GM12878 (cell line): ENCODE measurements around the gene FAM221B. TPM values are rescaled to one million over a fixed set of nuclear protein-coding genes. Genes with fewer than 3 reads are reported as not detected.

Experiments
- ATAC-seq: fragments of 200-7000 bp; cut with Tn5 transposase; 3 replicates; pipeline ENCODE4 v1.9.1; 2020; ENCODE audit warnings: mild to moderate bottlenecking, moderate library complexity
- BruUV-seq: library from RNA; stranded (reverse); fragments of 400-500 nt; replicated peaks from 2 replicates; lab custom pipeline; 2021; lab: Mats Ljungman, UMichigan
- CTCF ChIA-PET: fragments of 300-600 bp; sonication (Branson Sonifier 250); formaldehyde crosslinking; extraction: SDS; loops from one replicate; lab custom pipeline; 2021; ENCODE audit warnings: inconsistent platforms; lab: Yijun Ruan, JAX
- POLR2A ChIA-PET: fragments of 350-600 bp; formaldehyde crosslinking; extraction: SDS; loops from one replicate; lab custom pipeline; 2021; ENCODE audit warnings: inconsistent platforms; lab: Charles Lee
- RAD21 ChIA-PET: fragments of 300-600 bp; sonication (Branson Sonifier 250); formaldehyde crosslinking; loops from one replicate; lab custom pipeline; 2023; ENCODE audit warnings: antibody characterized with exemption; ENCODE audit not compliant: unreplicated experiment; lab: Charles Lee
- SMC1A ChIA-PET: fragments of 300-600 bp; sonication (Branson Sonifier 250); formaldehyde crosslinking; loops from one replicate; lab custom pipeline; 2023; ENCODE audit not compliant: unreplicated experiment, uncharacterized antibody; lab: Charles Lee
- DNase-seq: peaks from one replicate; pipeline ENCODE4 v3.0.0-alpha.2; 2011; ENCODE audit warnings: low read depth, low spot score
- FAIRE-seq: peaks from 3 replicates; lab custom pipeline; 2011; peaks lifted over from hg19 to GRCh38; lab: Jason Lieb, UNC
- H2AFZ ChIP-seq: 2 replicates; pipeline ENCODE4 v1.6.0; 2011; ENCODE audit warnings: low read depth, low read length, control low read depth; ENCODE audit not compliant: control insufficient read depth
- H3K27ac ChIP-seq: 2 replicates; pipeline ENCODE4 v1.5.1; 2011; ENCODE audit warnings: control low read depth; ENCODE audit not compliant: control insufficient read depth, insufficient read depth
- H3K27me3 ChIP-seq, 2 experiments: replicated peaks in 1 of 2; 2 replicates each; pipeline versions ENCODE4 v1.6.0 to v1.6.1; 2011; ENCODE audit warnings: low read length in 1 of 2; ENCODE audit not compliant: control insufficient read depth in 2 of 2, insufficient read depth in 2 of 2
- H3K36me3 ChIP-seq, 2 experiments: 2 replicates each; pipeline ENCODE4 v1.5.1; 2011; ENCODE audit warnings: low read length in 1 of 2; ENCODE audit not compliant: control insufficient read depth in 2 of 2, insufficient read depth in 2 of 2
- H3K4me1 ChIP-seq: 2 replicates; pipeline ENCODE4 v1.6.1; 2011; ENCODE audit warnings: mild to moderate bottlenecking, low read length, moderate library complexity, mixed read lengths; ENCODE audit not compliant: control insufficient read depth, insufficient read depth
- H3K4me2 ChIP-seq: 2 replicates; pipeline ENCODE4 v1.6.0; 2011; ENCODE audit warnings: control low read depth; ENCODE audit not compliant: control insufficient read depth, insufficient read depth
- H3K4me3 ChIP-seq: fragments of 200-600 bp; sonication (generic); 2 replicates; pipeline ENCODE4 v1.5.1; 2016
- H3K79me2 ChIP-seq: 2 replicates; pipeline ENCODE4 v1.6.0; 2011; ENCODE audit warnings: low read length; ENCODE audit not compliant: control insufficient read depth, insufficient read depth
- H3K9ac ChIP-seq: 2 replicates; pipeline ENCODE4 v1.8.0; 2011; ENCODE audit warnings: low read length, control low read depth, mixed read lengths; ENCODE audit not compliant: control insufficient read depth, insufficient read depth
- H3K9me3 ChIP-seq: replicated peaks from 3 replicates; pipeline ENCODE4 v1.5.1; 2011; ENCODE audit warnings: mild to moderate bottlenecking, low read length; ENCODE audit not compliant: control insufficient read depth, insufficient read depth
- H4K20me1 ChIP-seq: 2 replicates; pipeline ENCODE4 v1.6.0; 2011; ENCODE audit not compliant: control insufficient read depth, insufficient read depth
- KAT2A ChIP-seq: conservative IDR thresholded peaks from 2 replicates; pipeline ENCODE4 v1.6.1; 2011; ENCODE audit warnings: low read depth, low read length; ENCODE audit not compliant: control insufficient read depth
- MEF2B ChIP-seq: fragments of 450-650 bp; IDR thresholded peaks from 2 replicates; pipeline ENCODE4 v1.6.1; 2018; ENCODE audit warnings: mild to moderate bottlenecking, moderate library complexity; ENCODE audit not compliant: partially characterized antibody, poor library complexity, severe bottlenecking
- POLR2AphosphoS5 ChIP-seq: IDR thresholded peaks from 2 replicates; pipeline ENCODE4 v1.6.1; 2011; ENCODE audit warnings: mild to moderate bottlenecking, low read length, inconsistent platforms
- USF1 ChIP-seq: IDR thresholded peaks from 2 replicates; pipeline ENCODE4 v1.6.1; 2011; ENCODE audit warnings: borderline replicate concordance, low read depth, mild to moderate bottlenecking, moderate library complexity, mixed read lengths, low read length; ENCODE audit not compliant: insufficient read depth; ENCODE audit errors: extremely low read length
- WGBS: methylation state at CpG from one replicate; pipeline ENCODE4 v1.1.6; 2016; ENCODE audit warnings: low lambda C conversion rate; ENCODE audit not compliant: insufficient replicate concordance, insufficient coverage; ENCODE audit errors: missing lambda C conversion rate; 5-methylcytosine and 5-hydroxymethylcytosine counted together
- in situ Hi-C: fragments of 300-500 bp; cut with MboI; formaldehyde crosslinking; loops from 9 replicates; pipeline ENCODE4 v1.14.3; 2018; ENCODE audit warnings: mixed read lengths
- intact Hi-C: fragments of 100-400 bp; cut with micrococcal nuclease; formaldehyde crosslinking; loops from one replicate; pipeline ENCODE4 v1.14.2; 2022; ENCODE audit not compliant: unreplicated experiment
- polyA plus RNA-seq, 11 experiments: library from polyadenylated mRNA; depleted of rRNA in 4 of 11; unstranded in 6 of 11; stranded (reverse) in 5 of 11; fragments of >200 nt; fragmentation: Nextera tagmentation in 4 of 11; fragmentation: Illumina TruSeq in 1 of 11; extraction: Ambion mirVana in 4 of 11; extraction: Trizol in 1 of 11; gene quantifications; 1 replicate in 1 of 11; 2 replicates in 10 of 11; pipeline versions ENCODE4 v1.2.1 to v1.2.3, GENCODE V29; 2011 to 2016; ENCODE audit warnings: inconsistent platforms in 2 of 11, missing spikeins in 2 of 11, low read depth in 1 of 11
- total RNA-seq, 4 experiments: library from RNA; depleted of rRNA in 3 of 4; stranded (reverse); fragments of >200 nt in 3 of 4; fragmentation: Illumina TruSeq in 1 of 4; extraction: Trizol in 1 of 4; gene quantifications; 2 replicates each; pipeline versions ENCODE4 v1.2.1 to v1.2.3, GENCODE V29; 2013 to 2021

FAM221B gene
- total and polyA plus RNA-seq, 10 of the 15 experiments (the other 5 are each of a cell fraction or from before 2014, with no cell fraction given) = 0.02 to 0.12 (median 0.04) TPM; not detected in 5

DNA sequence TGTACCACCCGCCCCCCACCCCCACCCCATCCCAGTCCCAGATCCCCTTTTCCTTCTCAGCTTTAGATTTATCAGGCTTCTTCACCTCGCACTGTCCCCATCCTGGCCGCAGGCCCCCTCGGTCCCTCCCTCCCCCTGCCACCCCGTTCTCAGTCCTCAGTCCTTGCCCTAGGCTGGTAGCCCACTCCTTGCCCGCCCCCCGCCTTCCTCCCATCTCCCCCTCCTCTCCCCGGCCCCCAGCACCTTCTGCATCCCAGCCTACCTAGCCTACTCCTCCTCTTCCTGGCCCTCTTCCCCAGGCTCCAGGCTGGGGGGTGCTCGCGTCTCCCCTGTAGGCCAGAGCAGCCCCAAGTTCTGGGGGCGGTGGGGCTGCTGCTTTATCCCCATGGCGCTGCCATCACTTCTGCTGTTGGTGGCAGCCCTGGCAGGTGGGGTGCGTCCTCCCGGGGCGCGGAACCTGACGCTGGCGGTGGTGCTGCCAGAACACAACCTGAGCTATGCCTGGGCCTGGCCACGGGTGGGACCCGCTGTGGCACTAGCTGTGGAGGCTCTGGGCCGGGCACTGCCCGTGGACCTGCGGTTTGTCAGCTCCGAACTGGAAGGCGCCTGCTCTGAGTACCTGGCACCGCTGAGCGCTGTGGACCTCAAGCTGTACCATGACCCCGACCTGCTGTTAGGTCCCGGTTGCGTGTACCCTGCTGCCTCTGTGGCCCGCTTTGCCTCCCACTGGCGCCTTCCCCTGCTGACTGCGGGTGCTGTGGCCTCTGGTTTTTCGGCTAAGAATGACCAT, 36.3 kb downstream of the FAM221B start:
- ChIA-PET SMC1A (interaction anchor here (0.5 kb wide), 1 partner anchor 15 kb away, joined by 3 read pairs; no protein-coding TSS in a partner anchor), POLR2A (no interaction called here), RAD21 (interaction anchor here (1.1 kb wide), 1 partner anchor 34 kb away, joined by 4 read pairs; no protein-coding TSS in a partner anchor), CTCF (interaction anchor here (1.2 to 2.3 kb wide), 4 partner anchors 32 to 90 kb away, joined by 3 to 7 read pairs (median 6); no protein-coding TSS in a partner anchor)
- DNase-seq = no peak
- H3K79me2 ChIP-seq = no peaks in the 10 kb centered on the region
- TF ChIP-seq POLR2AphosphoS5 (no peak), MEF2B (no peak), KAT2A (no peak), USF1 (no peak)
- no peaks in the 10 kb centered on the region; a peak in 3 of 4 replicates for H3K36me3 ChIP-seq
- intact Hi-C loops (no loop called here), in situ Hi-C loops (no loop called here)
- H3K9ac ChIP-seq = no peak overlapping the region
- no peaks in the 10 kb centered on the region; the same call in 1 of the 2 replicates for H4K20me1 ChIP-seq
- no peak for ATAC-seq
- no peak overlapping the region for H3K4me3 ChIP-seq
- no peaks in the 10 kb centered on the region for H3K9me3 ChIP-seq
- no peak for FAIRE-seq
- H2AFZ ChIP-seq = no peak overlapping the region
- no peak overlapping the region for H3K27ac ChIP-seq
- no peak overlapping the region for H3K4me2 ChIP-seq
- H3K27me3 ChIP-seq = no peaks in the 10 kb centered on the region
- 99% methylated on average over 24 of the region's 34 CpGs for WGBS
- peaks cover 5% of the 10 kb centered on the region for H3K4me1 ChIP-seq
- no TSS peak for BruUV-seq
